Testis (tissue), 3 donors: ENCODE measurements around the gene PPP6R2. TPM values are rescaled to one million over a fixed set of nuclear protein-coding genes. Genes with fewer than 3 reads are reported as not detected.

Experiments used
- DNase-seq: peaks from one replicate; pipeline ENCODE4 v3.0.0-alpha.2; 2019
- H3K27ac ChIP-seq, 2 donors: fragments of 200-600 bp; sonication (generic); one replicate each; pipeline ENCODE4 v1.5.1; 2019
- H3K27me3 ChIP-seq: fragments of 200-600 bp; sonication (generic); one replicate; pipeline ENCODE4 v1.5.1; 2019
- H3K36me3 ChIP-seq: fragments of 200-600 bp; sonication (generic); one replicate; pipeline ENCODE4 v1.5.1; 2017; ENCODE audit warnings: low read depth; ENCODE audit errors: missing control alignments
- H3K4me1 ChIP-seq: fragments of 200-600 bp; sonication (generic); one replicate; pipeline ENCODE4 v1.5.1; 2019
- H3K4me3 ChIP-seq, 2 donors: fragments of 200-600 bp; sonication (generic); one replicate each; pipeline ENCODE4 v1.5.1; 2017 to 2019
- H3K9me3 ChIP-seq: fragments of 200-600 bp; sonication (generic); one replicate; pipeline ENCODE4 v1.5.1; 2017
- POLR2A ChIP-seq: fragments of 450-650 bp; IDR thresholded peaks from one replicate; pipeline ENCODE4 v1.6.1; 2017; ENCODE audit warnings: antibody characterized with exemption, mild to moderate bottlenecking, moderate library complexity
- WGBS, 2 donors: methylation state at CpG; one replicate each; pipeline ENCODE4 v1.1.5; 2018; 5-methylcytosine and 5-hydroxymethylcytosine counted together
- intact Hi-C: fragments of 100-400 bp; cut with DNase I; formaldehyde crosslinking; loops from one replicate; pipeline ENCODE4 v1.15.1; 2023; ENCODE audit warnings: low total_unique reads
- polyA plus RNA-seq: library from polyadenylated mRNA; stranded (reverse); fragments of 350-450 nt; fragmentation: Illumina TruSeq; extraction: RNeasy Lipid Tissue Mini Kit (QIAGEN cat#74804); gene quantifications from one replicate; pipeline ENCODE4 v1.2.3, GENCODE V29; 2014; ENCODE audit warnings: low read depth, low replicate concordance; ENCODE audit not compliant: insufficient read depth
- total RNA-seq, 2 donors: library from RNA; depleted of rRNA; stranded (reverse); fragments of >200 nt; gene quantifications; one replicate each; pipeline ENCODE4 v1.2.3, GENCODE V29; 2016
- TF ChIP-seq, protein P1 (sequence below), 3 experiments: fragments of 450-650 bp in 2 of 3; fragments of 200-600 bp in 1 of 3; sonication (generic) in 1 of 3; IDR thresholded peaks; one replicate each; pipeline ENCODE4 v1.5.1; 2016 to 2019; ENCODE audit warnings: antibody characterized with exemption in 3 of 3, mild to moderate bottlenecking in 2 of 3, moderate library complexity in 1 of 3

PPP6R2 gene
- total and polyA plus RNA-seq, 3 donors from 2014 or later, result 123 to 142 (median 138) TPM

DNA sequence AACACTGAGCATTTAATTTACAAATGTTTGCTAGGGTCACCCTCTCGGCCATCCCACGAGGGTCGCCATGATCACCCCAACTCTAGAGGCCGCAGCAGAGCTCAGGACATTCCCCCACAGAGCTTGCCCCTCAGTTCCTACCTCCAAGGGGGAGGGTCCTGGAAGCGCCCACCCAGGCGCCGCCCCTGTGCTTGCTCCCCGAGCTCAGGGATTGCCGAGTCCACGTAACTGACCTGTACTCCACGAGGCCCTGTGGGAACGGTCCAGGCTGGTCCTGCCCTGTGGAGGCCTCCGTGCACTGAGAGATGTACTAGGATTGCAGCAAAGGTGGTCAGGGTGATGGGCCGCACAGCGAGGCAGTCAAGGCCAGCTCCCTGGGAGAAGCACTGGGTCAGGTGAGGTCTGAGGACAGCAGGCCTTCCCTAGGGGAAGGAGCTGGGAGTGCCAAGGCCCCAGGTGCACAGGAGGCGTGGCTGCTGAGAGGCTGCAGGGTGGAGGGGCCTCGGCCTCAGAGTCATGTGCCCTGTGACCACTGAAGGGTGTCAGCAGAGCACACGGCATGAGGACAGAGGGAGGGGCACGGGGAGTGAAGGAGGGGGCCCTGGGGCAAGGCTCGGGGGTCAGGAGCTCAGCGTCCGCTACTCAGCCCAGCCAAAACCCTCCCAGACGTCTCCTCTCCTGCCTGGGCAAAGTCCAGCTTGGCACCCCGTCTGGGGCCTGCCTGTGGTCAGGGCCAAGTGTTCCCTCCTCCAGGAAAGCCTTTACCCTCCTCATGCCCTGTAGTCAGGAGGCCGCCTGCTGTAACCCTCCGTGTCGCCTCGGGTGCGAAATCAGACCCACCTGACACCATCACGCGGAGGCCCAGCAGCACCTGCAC, 141.1 kb downstream of the PPP6R2 start:
- 86 to 88% methylated on average over 14 to 31 of the region's 31 CpGs for WGBS, 2 donors
- no peaks in the 10 kb centered on the region for H3K9me3 ChIP-seq
- H3K4me3 ChIP-seq, result no peak overlapping the region
- no peak overlapping the region for H3K27ac ChIP-seq
- intact Hi-C loops, result no loop called here
- TF ChIP-seq, protein P1, sequence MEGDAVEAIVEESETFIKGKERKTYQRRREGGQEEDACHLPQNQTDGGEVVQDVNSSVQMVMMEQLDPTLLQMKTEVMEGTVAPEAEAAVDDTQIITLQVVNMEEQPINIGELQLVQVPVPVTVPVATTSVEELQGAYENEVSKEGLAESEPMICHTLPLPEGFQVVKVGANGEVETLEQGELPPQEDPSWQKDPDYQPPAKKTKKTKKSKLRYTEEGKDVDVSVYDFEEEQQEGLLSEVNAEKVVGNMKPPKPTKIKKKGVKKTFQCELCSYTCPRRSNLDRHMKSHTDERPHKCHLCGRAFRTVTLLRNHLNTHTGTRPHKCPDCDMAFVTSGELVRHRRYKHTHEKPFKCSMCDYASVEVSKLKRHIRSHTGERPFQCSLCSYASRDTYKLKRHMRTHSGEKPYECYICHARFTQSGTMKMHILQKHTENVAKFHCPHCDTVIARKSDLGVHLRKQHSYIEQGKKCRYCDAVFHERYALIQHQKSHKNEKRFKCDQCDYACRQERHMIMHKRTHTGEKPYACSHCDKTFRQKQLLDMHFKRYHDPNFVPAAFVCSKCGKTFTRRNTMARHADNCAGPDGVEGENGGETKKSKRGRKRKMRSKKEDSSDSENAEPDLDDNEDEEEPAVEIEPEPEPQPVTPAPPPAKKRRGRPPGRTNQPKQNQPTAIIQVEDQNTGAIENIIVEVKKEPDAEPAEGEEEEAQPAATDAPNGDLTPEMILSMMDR (IDR thresholded peaks at IDR 0.05), result no peak
- TF ChIP-seq POLR2A, result no peak
- no peaks in the 10 kb centered on the region for H3K36me3 ChIP-seq
- no peaks in the 10 kb centered on the region for H3K4me1 ChIP-seq
- DNase-seq, result no peak
- H3K27me3 ChIP-seq, result no peaks in the 10 kb centered on the region

DNA sequence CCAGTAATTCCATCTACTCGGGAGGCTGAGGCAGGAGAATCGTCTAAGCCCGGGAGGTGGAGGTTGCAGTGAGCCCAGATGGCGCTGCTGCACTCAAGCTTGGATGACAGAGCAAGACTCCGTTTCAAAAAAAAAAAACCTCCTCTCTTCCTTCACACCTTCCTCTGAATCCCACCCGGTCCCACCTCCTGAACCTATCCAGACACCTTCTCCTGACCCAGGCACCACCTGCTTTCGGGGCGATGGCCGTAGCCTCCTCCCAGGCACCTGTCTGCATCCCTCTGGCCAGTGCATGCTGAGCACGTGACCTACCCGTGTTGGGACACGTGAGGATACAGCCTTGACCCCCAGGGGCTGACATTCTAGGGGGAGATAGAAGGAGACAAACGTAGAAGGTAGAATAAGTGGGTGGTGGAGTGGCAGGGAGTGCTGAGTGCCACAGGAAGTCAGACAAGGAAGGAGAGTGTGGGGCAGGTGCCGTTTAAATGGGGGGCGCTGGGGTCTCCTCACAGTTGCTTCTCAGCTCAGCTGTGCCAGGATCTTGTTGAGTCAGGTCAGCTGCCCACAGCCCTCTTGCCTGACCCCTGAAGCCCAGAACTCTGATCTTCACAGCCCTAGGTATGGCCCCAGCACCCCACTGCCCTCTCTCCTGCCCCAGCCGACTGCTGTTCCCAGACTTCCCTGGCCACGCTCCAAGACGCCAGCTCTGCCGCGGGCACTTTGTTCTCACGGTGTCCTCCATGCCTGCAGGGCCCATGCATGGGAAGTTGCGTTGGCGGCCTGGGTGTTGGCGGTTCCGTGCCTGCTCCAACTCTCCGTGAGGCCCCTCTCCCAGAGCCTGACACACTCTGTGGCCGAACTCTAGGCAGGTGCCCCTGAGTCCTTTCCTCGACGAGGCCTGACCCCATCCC, 142.3 kb downstream of the PPP6R2 start:
- Histone ChIP-seq H3K4me1 (no peaks in the 10 kb centered on the region), H3K27me3 (no peaks in the 10 kb centered on the region), H3K36me3 (no peaks in the 10 kb centered on the region), H3K27ac (no peak overlapping the region), H3K4me3 (no peak overlapping the region), H3K9me3 (no peaks in the 10 kb centered on the region)
- DNase-seq, result no peak
- TF ChIP-seq, protein P1 (IDR thresholded peaks at IDR 0.05), result no peak
- no peak for TF ChIP-seq POLR2A
- WGBS, 2 donors, result 71 to 74% methylated on average over 18 to 29 of the region's 29 CpGs
- intact Hi-C loops, result no loop called here

DNA sequence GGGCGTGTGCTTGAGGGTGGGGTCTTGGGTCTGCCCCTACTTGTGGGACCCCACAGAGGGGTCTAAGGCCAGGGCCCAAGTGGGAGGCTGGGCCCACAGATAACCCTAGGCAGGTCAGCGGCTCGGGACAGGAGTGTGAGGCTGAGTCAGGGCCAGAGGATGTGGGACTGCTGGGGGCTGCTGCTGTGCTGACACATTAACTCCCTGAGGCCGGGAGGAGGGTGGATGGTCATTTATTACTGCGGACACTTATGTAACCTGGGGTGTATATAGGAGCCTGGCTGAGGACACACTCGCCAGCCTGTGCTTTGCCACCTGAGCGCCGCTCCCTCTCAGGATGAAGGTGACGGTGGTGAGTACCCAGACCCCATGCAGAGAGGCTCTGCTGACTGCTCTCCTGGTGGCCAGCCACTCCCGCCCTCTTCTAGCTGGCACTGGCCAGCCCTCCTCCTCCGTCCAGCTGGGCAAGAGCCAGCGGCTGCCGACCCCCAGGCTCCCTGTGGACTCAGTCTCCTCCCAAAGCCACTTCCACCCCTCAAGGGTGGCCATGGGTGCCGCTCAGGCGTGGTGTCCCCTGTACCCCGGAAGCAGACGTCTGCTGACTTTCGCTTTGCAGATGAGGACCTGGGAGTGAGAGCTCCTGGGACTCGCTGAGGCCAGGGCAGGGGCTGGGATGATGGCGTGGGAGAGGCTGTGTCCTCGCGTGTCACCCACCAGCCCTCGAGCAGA, 143.6 kb downstream of the PPP6R2 start, which contains the start of gene MIOX:
MIOX (plus strand) TSS at position 299 of the 729 bp plus-strand sequence; CDS start at position 338, 39 bp downstream.
- Histone ChIP-seq H3K27me3 (no peaks in the 10 kb centered on the region), H3K9me3 (no peaks in the 10 kb centered on the region), H3K4me3 (no peak within 1 kb of the TSS), H3K27ac (no peak within 1 kb of the TSS), H3K4me1 (no peaks in the 10 kb centered on the region), H3K36me3 (no peaks in the 10 kb centered on the region)
- TF ChIP-seq, protein P1 (IDR thresholded peaks at IDR 0.05), result no peak
- TF ChIP-seq POLR2A, result no peak
- no peak for DNase-seq
- 79% methylated on average over 18 to 23 of the region's 23 CpGs for WGBS, 2 donors
- intact Hi-C loops, result no loop called here

DNA sequence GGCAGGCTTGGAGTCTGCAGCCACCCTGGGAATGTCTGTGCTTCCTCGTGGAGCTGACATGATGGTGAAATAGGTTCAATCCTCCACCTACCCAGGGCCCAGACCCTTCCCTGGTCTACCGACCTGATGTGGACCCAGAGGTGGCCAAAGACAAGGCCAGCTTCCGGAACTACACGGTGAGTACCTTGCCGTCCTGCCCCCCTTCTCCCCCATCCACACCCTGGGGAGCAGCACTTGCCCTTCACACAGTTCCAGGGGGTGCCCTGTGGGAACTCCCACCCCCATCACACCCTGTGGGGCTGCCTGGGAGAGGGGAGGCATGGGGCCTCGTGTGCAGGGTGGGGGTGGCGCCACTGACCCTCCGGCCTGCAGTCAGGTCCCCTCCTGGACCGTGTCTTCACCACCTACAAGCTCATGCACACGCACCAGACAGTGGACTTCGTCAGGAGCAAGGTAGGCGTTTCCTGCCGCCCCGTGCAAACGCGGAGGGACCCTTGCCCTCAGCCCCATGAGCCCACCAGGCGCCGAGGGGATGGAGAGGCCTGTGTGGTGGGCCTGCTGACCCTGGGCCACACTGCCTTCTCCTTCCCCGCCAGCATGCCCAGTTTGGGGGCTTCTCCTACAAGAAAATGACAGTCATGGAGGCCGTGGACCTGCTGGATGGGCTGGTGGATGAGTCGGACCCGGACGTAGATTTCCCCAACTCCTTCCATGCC, 144.3 kb downstream of the PPP6R2 start:
- no peaks in the 10 kb centered on the region for H3K36me3 ChIP-seq
- intact Hi-C loops, result no loop called here
- 88 to 91% methylated on average over 22 of the region's 23 CpGs for WGBS, 2 donors
- TF ChIP-seq, protein P1 (IDR thresholded peaks at IDR 0.05), result no peak
- TF ChIP-seq POLR2A, result no peak
- no peaks in the 10 kb centered on the region for H3K27me3 ChIP-seq
- H3K27ac ChIP-seq, result no peak overlapping the region
- no peaks in the 10 kb centered on the region for H3K9me3 ChIP-seq
- H3K4me1 ChIP-seq, result no peaks in the 10 kb centered on the region
- no peak for DNase-seq
- H3K4me3 ChIP-seq, result no peak overlapping the region
